ENCODE data around the gene MELK.

The MELK gene

DNA sequence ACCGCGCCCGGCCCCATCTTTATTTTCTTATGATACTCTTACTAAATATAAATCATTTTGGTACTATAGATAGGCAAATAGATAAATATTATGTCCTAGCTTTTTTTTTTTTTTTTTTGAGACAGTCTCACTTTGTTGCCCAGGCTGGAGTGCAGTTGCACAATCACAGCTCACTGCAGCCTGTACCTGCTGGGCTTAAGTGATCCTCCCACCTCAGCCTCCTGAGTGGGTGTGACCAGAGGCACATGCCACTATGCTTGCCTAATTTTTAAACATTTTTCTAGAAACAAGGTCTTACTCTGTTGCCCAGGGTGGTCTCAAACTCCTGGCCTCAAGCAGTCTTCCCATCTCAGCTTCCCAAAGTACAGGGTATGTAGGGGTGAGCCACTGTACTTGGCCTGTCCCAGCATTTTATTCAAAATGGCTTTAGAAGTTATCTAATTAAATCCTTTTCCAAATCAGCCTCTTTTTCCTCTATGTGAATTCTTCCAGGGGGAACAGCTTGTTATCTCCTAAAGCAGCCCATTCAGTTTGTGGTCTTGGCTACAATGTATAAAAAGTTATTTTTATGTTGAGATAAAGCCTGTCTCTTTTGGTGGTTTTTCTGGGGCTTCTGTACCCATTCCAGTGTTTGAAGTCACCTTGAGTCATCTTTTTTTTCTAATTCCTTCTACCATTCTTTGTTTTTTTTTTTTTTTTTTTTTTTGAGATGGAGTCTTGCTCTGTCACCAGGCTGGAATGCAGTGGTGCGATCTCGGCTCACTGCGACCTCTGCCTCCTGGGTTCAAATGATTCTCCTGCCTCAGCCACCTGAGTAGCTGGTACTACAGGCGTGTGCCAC is 12.1 kb downstream of the MELK start:
- no peak for DNase-seq

DNA sequence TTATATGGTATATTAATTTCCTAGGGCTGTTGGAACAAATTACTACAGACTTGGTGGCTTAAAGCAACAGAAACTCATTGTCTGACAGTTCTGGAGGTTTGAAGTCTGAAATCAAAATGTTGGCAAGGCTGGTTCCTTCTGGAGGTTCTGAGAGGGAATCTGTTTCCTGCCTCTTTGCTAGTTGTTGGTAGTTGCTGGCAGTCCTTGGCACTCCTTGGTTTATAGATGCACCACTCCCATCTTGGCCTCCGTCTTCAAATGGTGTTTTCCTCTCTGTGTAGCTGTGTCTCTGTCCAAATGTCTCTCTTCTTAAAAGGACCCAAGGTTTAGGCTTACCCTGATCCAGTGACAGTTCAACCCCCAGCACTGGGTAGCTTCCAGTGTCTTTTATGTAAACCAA is 17.5 kb downstream of the MELK start:
- no peak for DNase-seq

DNA sequence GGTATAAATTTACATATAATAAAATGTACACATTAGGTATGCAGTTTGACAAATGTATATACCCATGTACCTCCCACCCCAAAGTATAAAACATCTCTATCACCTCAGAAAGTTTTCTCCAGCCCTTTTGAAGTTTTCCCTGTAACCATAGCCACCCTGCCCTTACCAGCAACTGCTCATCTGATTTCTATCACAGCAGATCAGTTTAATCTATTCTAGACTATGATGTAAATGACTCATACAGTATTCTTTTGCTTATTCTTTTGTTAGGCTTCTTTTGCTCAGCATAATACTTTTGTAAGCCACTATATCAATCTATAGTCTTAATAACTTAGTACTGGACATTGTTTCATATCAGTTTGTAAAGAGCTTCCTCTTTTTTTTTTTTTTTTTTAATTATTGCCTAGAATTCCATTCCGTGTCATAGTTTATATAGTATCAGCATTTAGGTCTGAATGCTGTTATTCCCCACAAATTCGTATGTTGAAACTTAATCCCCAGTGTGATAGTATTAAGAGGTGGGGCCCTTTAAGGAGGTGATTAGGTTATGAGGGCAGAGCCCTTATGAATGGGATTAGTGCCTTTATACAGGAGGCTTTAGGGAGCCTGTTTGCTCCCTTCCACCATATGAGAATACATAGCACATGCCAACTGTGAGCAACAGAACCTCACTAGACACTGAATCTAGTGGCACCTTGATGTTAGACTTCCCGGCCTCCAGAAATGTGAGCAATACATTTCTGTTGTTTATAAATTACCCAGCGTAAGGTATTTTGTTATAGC is 20.3 kb downstream of the MELK start:
- DNase-seq = no peak

DNA sequence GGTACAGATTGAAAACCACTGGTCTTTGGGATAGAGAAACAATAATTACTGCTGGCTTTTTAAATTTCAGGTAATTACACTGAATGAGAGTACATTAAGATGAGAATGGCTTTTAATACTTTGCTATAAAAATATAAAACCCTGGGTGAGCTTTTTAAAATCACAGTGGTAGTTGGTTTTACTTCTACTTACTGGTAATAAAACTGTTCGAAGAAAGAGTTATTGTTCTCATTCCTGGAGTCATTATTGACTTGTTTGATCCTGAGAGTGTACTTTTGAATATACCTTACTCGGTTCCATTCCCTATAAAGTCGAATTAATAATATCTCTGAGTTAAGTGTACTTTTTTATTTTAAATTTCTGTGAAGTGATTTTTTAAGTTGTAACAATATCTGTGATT is 21.5 kb downstream of the MELK start:
- DNase-seq = no peak

DNA sequence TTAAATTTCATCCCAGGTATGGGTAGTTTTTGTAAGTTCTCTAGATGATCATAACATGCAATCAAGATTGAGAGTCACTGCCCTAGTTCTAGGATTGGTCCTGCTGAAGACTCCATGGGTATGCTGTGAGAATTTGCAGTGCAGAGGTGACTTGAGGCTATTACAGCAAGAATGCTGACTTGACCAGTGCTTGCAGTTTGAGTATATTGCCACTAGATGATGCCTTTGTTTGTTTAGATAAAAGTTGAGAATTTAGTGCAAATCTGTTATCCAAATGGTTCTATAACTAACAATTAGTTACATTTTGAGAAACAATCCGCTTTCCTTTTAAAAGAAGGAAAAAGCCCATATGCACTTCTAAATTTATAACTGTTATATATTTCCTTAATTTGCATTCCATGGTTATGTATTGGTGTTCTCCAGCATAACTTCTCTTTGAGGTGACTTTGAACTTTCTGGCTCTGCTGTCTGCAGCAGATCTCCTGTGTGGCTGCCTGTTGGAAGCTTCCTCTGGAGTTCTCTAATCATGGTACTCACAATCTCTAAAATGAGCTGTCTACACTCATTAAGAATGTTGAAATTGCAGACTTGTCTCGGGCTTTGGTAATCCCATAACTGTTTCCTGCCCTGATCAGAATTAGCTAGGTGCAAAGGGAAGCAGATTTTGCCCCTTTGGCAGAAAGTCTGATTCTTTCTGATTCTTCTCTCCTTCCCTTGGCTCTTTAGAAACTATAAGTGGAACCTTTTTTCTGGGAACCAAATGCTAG is 24.9 kb downstream of the MELK start:
- DNase-seq = no peak

DNA sequence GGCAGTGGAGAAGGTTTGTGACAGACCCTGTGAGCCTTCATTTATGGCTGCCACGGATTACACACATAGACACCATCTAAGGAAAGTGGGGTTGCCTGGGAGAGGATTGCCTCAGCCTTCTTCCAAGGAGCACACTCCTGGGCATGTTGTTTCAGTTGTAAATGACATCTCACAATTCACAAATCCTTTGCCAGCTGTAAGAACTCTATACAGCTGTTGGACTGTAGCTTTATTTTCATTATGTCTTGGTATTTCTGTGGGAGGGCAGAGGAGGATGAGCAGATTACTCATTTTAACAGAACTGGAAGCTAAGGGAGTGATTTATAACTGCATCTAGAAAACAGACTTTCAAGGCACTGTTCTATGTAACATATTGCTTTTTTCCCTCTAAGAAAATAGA is 25.6 kb downstream of the MELK start:
- DNase-seq = no peak

DNA sequence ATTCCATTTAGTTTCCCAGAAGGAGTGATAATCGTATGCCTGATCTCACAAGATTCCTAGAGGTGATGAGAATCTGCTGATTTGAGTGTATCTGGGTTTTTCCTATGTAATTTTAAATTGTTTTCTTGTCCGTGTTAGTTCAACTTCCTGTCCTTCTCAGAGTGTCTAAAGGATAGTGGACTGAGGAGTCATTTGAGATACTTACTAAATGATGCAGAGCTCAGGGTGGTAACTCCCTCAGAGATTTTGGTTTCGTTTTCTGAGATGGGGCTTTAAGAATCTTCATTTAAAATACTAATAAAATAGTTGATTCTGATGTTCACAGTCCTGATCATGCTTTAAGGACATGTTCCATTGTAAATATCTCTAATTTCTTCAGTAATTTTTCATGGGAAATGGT is 30.3 kb downstream of the MELK start:
- DNase-seq = no peak

DNA sequence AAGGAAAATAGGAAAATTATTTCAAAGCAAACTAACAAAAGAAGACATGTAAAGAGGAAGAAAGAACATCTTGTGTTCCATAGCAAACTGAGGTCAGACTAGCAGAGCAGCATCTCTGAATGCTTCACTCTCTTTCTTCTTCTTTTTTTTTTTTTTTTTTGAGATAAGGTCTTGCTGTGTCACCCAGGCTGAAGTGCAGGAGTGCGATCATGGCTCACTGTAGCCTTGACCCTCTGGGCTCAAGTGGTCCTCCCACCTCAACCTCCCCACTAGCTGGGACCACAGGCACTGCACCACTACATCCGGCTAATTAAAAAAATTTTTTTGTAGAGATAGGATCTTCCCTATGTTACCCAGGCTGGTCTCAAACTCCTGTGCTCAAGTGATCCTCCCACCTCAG is 36.6 kb downstream of the MELK start:
- no peak for DNase-seq

DNA sequence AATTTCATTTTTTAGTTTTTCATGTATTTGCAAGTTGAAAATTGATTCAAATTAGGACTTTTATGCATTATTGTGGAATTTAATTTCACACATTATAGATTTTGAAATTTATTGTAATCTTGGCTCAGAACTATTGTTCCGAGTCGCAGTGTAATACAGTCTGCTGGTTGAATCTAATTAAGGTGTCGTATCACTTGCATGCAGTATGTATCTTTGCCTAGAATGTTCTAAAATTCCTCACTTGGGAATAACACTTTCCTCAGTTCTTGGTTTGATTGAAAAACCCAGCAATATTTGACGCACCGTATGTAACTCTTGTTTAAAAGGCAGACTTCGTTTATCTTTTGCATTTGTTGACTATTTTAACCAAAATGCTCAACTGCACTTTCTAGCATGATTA is 49.4 kb downstream of the MELK start:
- DNase-seq = no peak

DNA sequence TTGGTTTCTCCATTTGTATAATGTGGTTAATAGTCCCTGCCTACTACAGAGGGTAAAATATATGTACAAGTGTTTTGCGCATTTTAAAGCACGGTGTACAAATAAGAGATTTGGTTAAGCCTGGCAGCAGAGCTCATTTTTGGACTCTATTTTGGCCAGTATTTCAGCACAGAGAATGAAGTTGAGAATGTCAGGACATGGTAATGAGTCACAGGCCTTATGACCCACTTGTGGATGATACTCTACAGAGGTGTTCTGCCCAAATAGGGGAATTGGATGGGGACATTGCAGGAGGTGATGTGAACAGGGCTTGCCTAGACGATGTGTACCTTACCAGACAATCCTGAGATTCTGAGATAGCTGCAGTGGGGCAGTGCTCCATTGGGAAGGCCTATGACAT is 50.6 kb downstream of the MELK start:
- DNase-seq = no peak

DNA sequence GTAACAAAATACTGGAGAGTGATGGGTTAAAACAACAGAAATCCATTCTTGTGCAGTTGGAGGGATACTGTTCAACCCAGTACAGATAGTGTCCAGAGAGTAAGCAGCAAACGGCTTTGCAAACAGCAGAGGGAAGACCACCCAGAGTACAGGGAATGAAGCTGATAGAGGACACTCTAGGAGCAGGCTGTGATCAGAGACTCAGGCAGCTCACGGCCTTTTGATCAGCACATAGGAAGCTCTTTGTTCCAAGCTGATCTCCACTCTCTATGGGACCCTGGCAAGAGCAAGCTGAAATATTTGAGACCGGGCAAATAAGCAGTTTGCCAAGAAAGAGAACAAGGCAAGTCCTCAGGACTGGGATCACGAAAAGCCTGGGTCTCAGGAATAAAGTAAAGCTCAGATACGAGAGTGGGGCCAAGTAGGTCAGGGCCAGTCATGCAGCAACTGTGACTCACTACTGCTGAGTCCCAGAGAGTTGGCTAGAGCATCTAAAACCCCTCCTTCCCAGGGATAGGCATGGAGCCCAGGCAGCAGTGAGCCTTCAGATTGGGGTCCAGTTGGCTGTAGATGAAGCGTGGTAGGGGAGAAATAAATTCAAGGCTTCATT is 52.4 kb downstream of the MELK start:
- no peak for DNase-seq

DNA sequence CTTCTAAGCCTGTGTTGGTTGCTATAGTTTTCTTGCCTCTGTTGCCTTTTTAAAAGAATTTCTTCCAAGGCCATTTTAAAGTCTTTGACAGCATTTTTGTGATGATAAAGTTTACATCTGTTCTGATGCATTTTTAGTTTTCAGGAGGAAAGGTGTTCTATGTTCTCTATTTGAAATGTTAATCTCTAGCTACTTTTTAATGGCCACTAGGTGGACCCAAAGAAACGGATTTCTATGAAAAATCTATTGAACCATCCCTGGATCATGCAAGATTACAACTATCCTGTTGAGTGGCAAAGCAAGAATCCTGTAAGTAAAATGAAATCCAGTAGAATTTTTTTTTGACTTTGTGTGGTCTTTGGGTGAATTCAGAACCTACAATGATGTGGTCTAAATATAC is 60.2 kb downstream of the MELK start:
- DNase-seq = no peak

DNA sequence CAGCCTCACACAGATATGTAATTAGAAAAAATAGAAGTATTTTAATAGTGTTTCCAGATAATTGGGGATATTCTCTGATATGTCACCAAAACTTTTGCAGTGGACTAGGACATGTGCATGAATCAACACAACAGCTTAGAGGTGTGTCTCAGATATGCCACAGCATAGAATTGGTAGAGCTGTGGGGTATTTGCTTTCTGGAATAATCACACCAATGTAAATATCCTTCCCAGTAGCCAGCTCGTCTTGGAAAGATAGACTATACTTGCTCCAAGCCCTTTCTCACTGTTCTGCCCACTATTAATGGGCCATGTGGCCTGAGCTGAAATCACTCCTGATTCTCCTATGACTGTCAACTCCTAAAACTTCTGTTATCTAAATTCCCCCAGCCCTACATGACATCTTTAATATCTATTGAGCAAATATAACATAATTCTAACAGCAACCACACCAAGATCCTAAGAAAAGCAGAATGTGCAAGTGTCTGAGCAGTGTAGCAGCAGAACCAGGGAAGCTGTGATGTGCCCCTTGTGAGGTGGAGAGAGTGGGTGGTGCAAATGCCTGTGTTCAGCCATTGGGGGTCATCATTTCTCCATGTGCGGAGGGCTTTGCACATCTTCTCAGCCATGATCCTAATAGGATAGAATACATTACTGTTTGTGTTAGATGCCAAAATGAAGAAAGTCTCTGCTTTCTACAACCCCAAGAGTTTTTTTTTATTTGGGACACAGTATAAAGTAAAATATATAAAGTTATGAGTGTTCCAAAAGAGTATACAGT is 65.0 kb downstream of the MELK start:
- DNase-seq = no peak

DNA sequence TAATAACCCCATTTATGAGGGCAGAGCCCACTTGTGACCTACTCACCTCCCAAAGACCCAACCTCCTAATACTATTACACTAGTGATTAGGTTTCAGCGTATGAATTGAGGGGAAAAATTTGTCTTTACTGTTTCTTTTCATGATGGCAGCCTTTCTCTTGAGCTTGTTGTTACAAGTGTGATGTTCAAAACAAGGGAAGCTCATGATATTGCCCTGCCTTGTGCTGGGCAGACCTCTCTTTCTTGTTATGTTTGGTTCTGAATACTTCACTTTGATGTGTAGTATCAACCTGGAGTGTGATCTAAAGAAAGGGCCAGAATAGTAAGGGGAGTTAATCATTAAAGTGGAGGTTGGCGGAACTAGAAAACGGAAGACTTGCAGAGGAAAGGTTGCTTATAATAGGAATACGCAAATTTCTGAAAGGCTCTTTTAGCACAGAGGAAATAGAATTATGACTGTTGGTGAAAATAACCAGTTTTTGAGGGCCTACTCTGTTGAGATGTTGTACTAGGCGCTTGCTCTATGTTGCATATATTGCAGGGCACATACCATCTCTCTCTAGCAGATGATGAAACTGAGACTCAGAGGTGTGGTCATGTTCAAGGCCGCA is 68.2 kb downstream of the MELK start:
- DNase-seq = no peak

DNA sequence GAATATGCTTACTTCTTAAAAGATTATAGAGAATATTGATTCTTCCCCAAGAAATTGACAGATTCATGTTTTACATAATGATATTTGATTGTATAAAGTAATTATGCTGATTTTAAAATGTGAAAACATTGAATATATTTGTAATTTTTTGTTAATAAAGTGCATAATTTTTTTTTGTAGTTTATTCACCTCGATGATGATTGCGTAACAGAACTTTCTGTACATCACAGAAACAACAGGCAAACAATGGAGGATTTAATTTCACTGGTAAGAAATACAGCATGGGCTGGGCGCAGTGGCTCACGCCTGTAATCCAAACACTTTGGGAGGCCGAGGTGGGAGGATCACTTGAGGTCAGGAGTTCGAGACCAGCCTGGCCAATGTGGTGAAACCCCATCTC is 70.1 kb downstream of the MELK start:
- DNase-seq = no peak

DNA sequence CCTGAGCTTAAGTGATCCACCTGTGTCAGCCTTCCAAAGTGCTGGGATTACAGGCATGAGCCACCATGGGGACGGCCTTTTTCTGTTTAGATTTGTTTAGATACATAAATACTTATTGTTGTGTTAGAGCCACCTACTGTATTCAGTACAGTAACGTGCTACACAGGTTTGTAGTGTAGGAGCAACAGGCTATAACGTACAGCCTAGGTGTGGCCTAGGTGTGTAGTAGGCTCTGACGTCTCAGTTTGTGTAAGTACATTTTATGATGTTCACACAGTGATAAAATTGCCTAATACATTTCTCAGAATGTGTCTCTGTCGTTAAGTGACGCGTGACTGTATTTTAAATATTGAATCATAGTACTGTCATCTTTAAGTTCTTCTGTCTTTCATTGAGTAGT is 84.1 kb downstream of the MELK start:
- no peak for DNase-seq

DNA sequence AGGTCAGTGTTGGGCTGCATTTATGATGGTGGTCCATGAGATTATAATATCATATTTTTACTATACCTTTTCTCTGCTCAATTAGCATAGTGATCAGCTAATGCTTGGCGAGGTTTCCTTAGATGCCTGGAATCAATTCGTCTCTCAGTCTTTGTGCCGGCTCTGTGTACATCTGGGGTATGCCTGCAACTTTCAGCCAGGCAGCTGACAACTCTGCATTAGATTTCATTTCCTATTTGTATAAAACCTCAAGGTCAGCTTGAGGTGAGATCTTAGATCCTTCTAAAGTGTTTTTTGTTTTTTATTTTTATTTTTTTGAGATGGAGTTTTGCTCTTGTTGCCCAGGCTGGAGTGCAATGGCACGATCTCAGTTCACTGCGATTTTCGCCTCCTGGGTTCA is 86.8 kb downstream of the MELK start:
- no peak for DNase-seq

DNA sequence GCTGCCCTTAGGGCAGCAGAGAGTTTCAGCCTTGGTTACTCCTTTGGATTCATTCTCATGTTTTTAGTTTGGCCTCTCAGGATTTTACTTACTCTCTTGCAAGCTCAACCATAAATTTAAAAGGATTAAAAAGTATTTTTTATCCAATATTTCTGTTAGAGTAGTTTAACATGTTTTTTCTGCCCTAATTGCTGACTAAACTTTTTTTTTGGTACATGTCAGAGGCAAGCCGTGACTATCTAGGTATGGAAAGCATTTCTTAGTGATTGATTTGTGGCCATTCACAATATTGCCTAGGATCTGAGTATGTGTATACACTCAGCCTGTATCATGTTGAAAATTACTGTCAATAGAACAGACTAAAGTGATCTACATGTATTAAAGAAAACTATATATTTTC is 92.1 kb downstream of the MELK start:
- DNase-seq = no peak

DNA sequence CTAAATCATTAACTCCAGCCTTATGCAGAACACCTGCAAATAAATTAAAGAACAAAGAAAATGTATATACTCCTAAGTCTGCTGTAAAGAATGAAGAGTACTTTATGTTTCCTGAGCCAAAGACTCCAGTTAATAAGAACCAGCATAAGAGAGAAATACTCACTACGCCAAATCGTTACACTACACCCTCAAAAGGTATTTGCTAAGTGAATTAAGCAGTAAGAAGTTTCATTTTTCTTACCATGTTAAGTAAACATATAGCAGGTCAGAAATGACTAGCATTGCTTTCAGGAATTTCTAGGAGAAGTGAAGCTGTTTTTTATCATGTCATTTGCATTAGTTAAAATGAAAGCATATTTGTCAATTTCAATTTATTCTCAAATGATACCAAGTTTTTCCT is 92.7 kb downstream of the MELK start:
- no peak for DNase-seq

DNA sequence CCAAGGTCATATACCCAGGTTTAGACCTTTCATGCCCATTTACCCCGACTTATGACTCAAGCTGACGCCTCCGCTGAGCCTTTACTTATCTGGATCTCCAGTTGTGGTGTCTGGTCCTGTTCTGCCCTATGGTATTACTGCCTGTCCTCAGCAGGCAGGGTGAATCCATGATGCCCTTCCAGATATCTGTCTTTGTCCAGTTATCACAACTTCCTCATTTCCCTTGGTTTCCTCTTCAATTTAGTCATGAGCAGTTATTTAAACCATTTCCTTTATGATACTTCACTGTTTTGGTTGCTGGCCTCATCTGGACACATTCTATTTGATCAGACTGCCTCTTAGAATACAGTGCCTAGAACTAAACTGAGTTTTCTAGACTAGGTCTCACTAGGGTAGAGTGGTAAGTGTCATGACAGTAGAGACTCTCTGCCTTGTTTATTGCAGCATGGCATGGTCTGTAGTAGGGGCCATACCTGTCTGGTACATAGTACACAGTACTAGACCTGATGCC is 93.3 kb downstream of the MELK start:
- DNase-seq = no peak

DNA sequence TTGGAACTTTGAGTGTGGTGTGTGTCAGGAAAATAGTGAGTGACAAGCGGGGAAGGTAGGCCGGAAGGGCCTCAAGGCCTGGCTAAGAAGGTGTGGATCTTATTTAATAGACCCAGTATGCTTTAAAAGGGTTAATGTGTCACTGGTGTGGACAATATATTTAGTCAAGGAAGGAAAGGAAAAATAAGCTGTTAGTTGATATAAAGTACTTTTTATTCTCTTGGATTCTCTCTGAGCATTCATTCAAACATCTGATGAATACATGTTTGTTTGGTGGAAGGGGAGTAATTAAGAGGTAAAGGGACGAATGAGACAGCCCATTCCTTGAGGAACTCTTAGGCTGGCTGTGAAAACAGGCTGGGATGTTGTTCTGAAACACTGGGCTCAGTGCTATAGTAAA is 98.9 kb downstream of the MELK start:
- DNase-seq = no peak

DNA sequence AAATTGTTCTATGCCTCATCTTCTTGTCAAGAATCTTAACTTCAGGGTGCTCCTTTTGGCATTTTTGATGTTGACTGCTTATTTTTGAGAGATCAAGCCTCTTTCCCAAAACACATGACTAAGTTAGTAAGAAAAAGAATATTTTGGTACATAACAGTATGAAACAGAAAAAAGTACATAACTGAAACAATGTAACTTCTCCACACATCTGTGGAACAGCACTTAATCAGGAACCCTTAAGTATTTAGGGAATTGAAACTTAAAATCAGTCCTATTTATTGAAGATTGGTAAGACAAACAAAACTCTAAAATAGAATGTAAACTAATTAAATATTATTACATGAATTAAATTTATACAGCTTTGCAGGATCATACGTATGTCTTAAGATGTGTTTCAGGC is 103.4 kb downstream of the MELK start:
- DNase-seq = no peak

Measured in stimulated activated CD4-positive, alpha-beta T cell treated with anti-CD3 and anti-CD28 coated beads, Interleukin-12 subunit alpha, Interleukin-12 subunit beta, amount 100 ng/mL, for 4 hours (primary cell).